Heart left ventricle (tissue), 13 donors: ENCODE measurements around the gene GIN1.

Experiments
- CTCF ChIP-seq, 12 donors: fragments of 200-600 bp; sonication (generic) in 4 of 12; IDR thresholded peaks; one replicate each; pipeline versions ENCODE4 v1.5.0 to v1.8.0; 2018 to 2022; ENCODE audit warnings: antibody characterized with exemption in 12 of 12, mild to moderate bottlenecking in 5 of 12
- POLR2A ChIP-seq, 2 donors: fragments of 450-650 bp; IDR thresholded peaks; one replicate each; pipeline ENCODE4 v1.6.1; 2017; ENCODE audit warnings: antibody characterized with exemption in 2 of 2, mild to moderate bottlenecking in 2 of 2, moderate library complexity in 2 of 2
- donor health status: ischemic (EF 13 %, LVEDD 7.1; RV severe dilation, severe dysfunction).
- donor health status: DM: no; HTN: yes; CAD: no.
- donor health status: DM: no; HTN: no; CAD: no.
- donor health status: ischemic (EF 25% LVEDD 6.9; RV normal size, moderate dysfunction).
- donor health status: ischemic (EF 25% LVEDD 5.7; RV mildly dilated, moderate dysfunction).
- donor health status: ischemic (EF 35%, LVEDD 5.7; RV mildly dilated, moderate dysfunction).
- donor health status: nonischemic (EF 11% LVEDD 7.7; RV severe dilation, severe dysfunction).
- donor health status: DM: yes; HTN: yes; CAD: no.
- donor health status: PGD.
- donor health status: ischemic (EF 29% LVEDD 5.4; RV normal size, mild dysfunction).
- donor health status: nonischemic (EF 23%, LVEDD 6.1; RV moderate dilation, normal function).

GRCh38 chr5:103151156-103151555 is 31.2 kb upstream of the GIN1 start:
- no peak for TF ChIP-seq POLR2A (IDR thresholded peaks at IDR 0.05)
- TF ChIP-seq CTCF (IDR thresholded peaks at IDR 0.05): no peak
